OCI-M2 (cell line): ENCODE measurements around the gene TRERF1.

Experiments used
- DNase-seq: peaks from one replicate; lab custom pipeline; 2025; ENCODE audit not compliant: unreplicated experiment; lab: John Stamatoyannopoulos, UW

TRERF1 gene

GRCh38 chr6:42426191-42426590 lies 25.5 kb downstream of the TRERF1 start:
- DNase-seq: no peak

- DNase-seq: no peak
These were observed 26.7 kb downstream of the TRERF1 start for GRCh38 chr6:42424906-42425474.

- DNase-seq: no peak
These were observed 28.5 kb downstream of the TRERF1 start for GRCh38 chr6:42423244-42423643.

- no peak for DNase-seq
These were observed 31.0 kb downstream of the TRERF1 start for GRCh38 chr6:42420741-42421140.

- no peak for DNase-seq
These were observed 32.0 kb downstream of the TRERF1 start for GRCh38 chr6:42419490-42420280.

- DNase-seq: no peak
These were observed 33.0 kb downstream of the TRERF1 start for GRCh38 chr6:42418724-42419123.

- no peak for DNase-seq
These were observed 34.0 kb downstream of the TRERF1 start for GRCh38 chr6:42417641-42418112.

GRCh38 chr6:42411406-42411805 lies 40.3 kb downstream of the TRERF1 start:
- DNase-seq: no peak

- DNase-seq: no peak
These were observed 40.9 kb downstream of the TRERF1 start for GRCh38 chr6:42410861-42411260.

GRCh38 chr6:42409581-42409980 lies 42.1 kb downstream of the TRERF1 start:
- DNase-seq: no peak

- no peak for DNase-seq
These were observed 44.3 kb downstream of the TRERF1 start for GRCh38 chr6:42407379-42407778.

- no peak for DNase-seq
These were observed 45.1 kb downstream of the TRERF1 start for GRCh38 chr6:42406306-42407280.

- no peak for DNase-seq
These were observed 46.7 kb downstream of the TRERF1 start for GRCh38 chr6:42405021-42405420.

GRCh38 chr6:42404484-42404883 lies 47.2 kb downstream of the TRERF1 start:
- DNase-seq: peak; percentile 42

- no peak for DNase-seq
These were observed 47.9 kb downstream of the TRERF1 start for GRCh38 chr6:42403831-42404230.

- DNase-seq: no peak
These were observed 48.3 kb downstream of the TRERF1 start for GRCh38 chr6:42403421-42403820.

- no peak for DNase-seq
These were observed 49.5 kb downstream of the TRERF1 start for GRCh38 chr6:42402184-42402583.

GRCh38 chr6:42401613-42401951 lies 50.1 kb downstream of the TRERF1 start:
- no peak for DNase-seq

GRCh38 chr6:42400886-42401612 lies 50.7 kb downstream of the TRERF1 start:
- no peak for DNase-seq

- no peak for DNase-seq
These were observed 51.5 kb downstream of the TRERF1 start for GRCh38 chr6:42400061-42400760.
